IMR-90 (cell line): ENCODE measurements around the gene RUSF1. TPM values are rescaled to one million over a fixed set of nuclear protein-coding genes. Genes with fewer than 3 reads are reported as not detected.

Experiments used
- ATAC-seq: fragments of 200-7000 bp; cut with Tn5 transposase; 2 replicates; pipeline ENCODE4 v1.9.1; 2020; ENCODE audit warnings: low read depth, mild to moderate bottlenecking, moderate library complexity
- BruUV-seq: library from RNA; stranded (reverse); fragments of 400-500 nt; replicated peaks from 2 replicates; lab custom pipeline; 2021; lab: Mats Ljungman, UMichigan
- CTCF ChIA-PET: fragments of 300-600 bp; formaldehyde crosslinking; extraction: SDS; loops from one replicate; lab custom pipeline; 2021; ENCODE audit warnings: antibody characterized with exemption; lab: Yijun Ruan, JAX
- POLR2A ChIA-PET: fragments of 300-600 bp; sonication (Branson Sonifier 250); formaldehyde crosslinking; loops from one replicate; lab custom pipeline; 2022; ENCODE audit warnings: antibody characterized with exemption; ENCODE audit not compliant: unreplicated experiment; lab: Charles Lee
- DNase-seq: peaks from one replicate; pipeline ENCODE4 v3.0.0; 2013
- H2AFZ ChIP-seq: replicated peaks from 2 replicates; pipeline ENCODE3; 2013; ENCODE audit warnings: low read length, mild to moderate bottlenecking; ENCODE audit not compliant: poor library complexity
- H2AK5ac ChIP-seq: 2 replicates; pipeline ENCODE4 v1.6.1; 2013; ENCODE audit warnings: low read depth, low read length, inconsistent platforms
- H2AK9ac ChIP-seq: replicated peaks from 2 replicates; pipeline ENCODE3; 2013; ENCODE audit warnings: mild to moderate bottlenecking, low read depth, low read length, moderate library complexity; ENCODE audit not compliant: poor library complexity
- H2BK120ac ChIP-seq: 2 replicates; pipeline ENCODE4 v1.6.1; 2013; ENCODE audit warnings: low read depth, low read length, inconsistent platforms
- H2BK15ac ChIP-seq: 3 replicates; pipeline ENCODE4 v1.6.1; 2013; ENCODE audit warnings: low read depth, low read length, inconsistent platforms
- H2BK20ac ChIP-seq: 2 replicates; pipeline ENCODE4 v1.6.1; 2013; ENCODE audit warnings: low read depth, mild to moderate bottlenecking, inconsistent platforms, low read length, moderate library complexity
- H2BK5ac ChIP-seq: 2 replicates; pipeline ENCODE4 v1.6.1; 2013; ENCODE audit warnings: mild to moderate bottlenecking, low read depth, low read length, inconsistent platforms; ENCODE audit not compliant: poor library complexity, severe bottlenecking
- H3K14ac ChIP-seq: replicated peaks from 2 replicates; pipeline ENCODE4 v1.6.1; 2013; ENCODE audit warnings: low read depth, low read length, inconsistent platforms
- H3K18ac ChIP-seq: 2 replicates; pipeline ENCODE4 v1.6.1; 2013; ENCODE audit warnings: low read depth, low read length, control low read depth
- H3K23ac ChIP-seq: 2 replicates; pipeline ENCODE4 v1.6.1; 2013; ENCODE audit warnings: low read depth, low read length, inconsistent platforms
- H3K27ac ChIP-seq: 2 replicates; pipeline ENCODE4 v1.5.1; 2013; ENCODE audit warnings: mild to moderate bottlenecking, control low read depth, low read length; ENCODE audit not compliant: insufficient read depth
- H3K27me3 ChIP-seq: 2 replicates; pipeline ENCODE4 v1.6.1; 2013; ENCODE audit warnings: low read length; ENCODE audit not compliant: control insufficient read depth, insufficient read depth
- H3K36me3 ChIP-seq: 2 replicates; pipeline ENCODE4 v1.6.1; 2013; ENCODE audit warnings: low read length, mixed read lengths; ENCODE audit not compliant: control insufficient read depth, insufficient read depth
- H3K4ac ChIP-seq: 2 replicates; pipeline ENCODE4 v1.6.1; 2013; ENCODE audit warnings: low read depth, low read length, inconsistent platforms
- H3K4me1 ChIP-seq: 2 replicates; pipeline ENCODE4 v1.6.1; 2013; ENCODE audit warnings: low read length, mixed read lengths; ENCODE audit not compliant: control insufficient read depth, insufficient read depth
- H3K4me2 ChIP-seq: 2 replicates; pipeline ENCODE4 v1.6.1; 2013; ENCODE audit warnings: low read depth, mild to moderate bottlenecking, control low read depth, low read length, moderate library complexity
- H3K4me3 ChIP-seq: 2 replicates; pipeline ENCODE4 v1.5.1; 2013; ENCODE audit warnings: low read depth, mild to moderate bottlenecking, control low read depth, low read length, moderate library complexity; ENCODE audit not compliant: insufficient read depth
- H3K56ac ChIP-seq: 2 replicates; pipeline ENCODE4 v1.6.1; 2013; ENCODE audit warnings: low read length, inconsistent platforms; ENCODE audit not compliant: insufficient read depth; ENCODE audit errors: extremely low read depth
- H3K79me1 ChIP-seq, 2 experiments: 2 replicates each; pipeline ENCODE4 v1.6.1; 2013; ENCODE audit warnings: low read length in 2 of 2, inconsistent platforms in 1 of 2, low read depth in 1 of 2
- H3K9ac ChIP-seq: 2 replicates; pipeline ENCODE4 v1.6.1; 2013; ENCODE audit warnings: low read depth, low read length, control low read depth
- H3K9me1 ChIP-seq: 2 replicates; pipeline ENCODE4 v1.6.1; 2013; ENCODE audit warnings: low read length, inconsistent platforms; ENCODE audit not compliant: insufficient read depth
- H3K9me3 ChIP-seq: 2 replicates; pipeline ENCODE4 v1.6.1; 2013; ENCODE audit warnings: low read length; ENCODE audit not compliant: control insufficient read depth, insufficient read depth
- H4K20me1 ChIP-seq: 2 replicates; pipeline ENCODE4 v1.6.1; 2013; ENCODE audit warnings: low read length, inconsistent platforms; ENCODE audit not compliant: insufficient read depth
- H4K5ac ChIP-seq: 2 replicates; pipeline ENCODE4 v1.6.1; 2013; ENCODE audit warnings: mild to moderate bottlenecking, low read depth, low read length, control low read depth
- H4K8ac ChIP-seq, 2 experiments: 2 replicates each; pipeline ENCODE4 v1.6.1; 2013; ENCODE audit warnings: low read depth in 2 of 2, low read length in 2 of 2, control low read depth in 1 of 2, inconsistent platforms in 1 of 2
- H4K91ac ChIP-seq: 2 replicates; pipeline ENCODE4 v1.6.1; 2013; ENCODE audit warnings: low read depth, low read length, inconsistent platforms; ENCODE audit not compliant: insufficient read depth
- BHLHE40 ChIP-seq: fragments of 150-350 bp; IDR thresholded peaks from 2 replicates; pipeline ENCODE4 v1.6.1; 2016; ENCODE audit warnings: mild to moderate bottlenecking, low read depth, low read length
- CEBPB ChIP-seq: IDR thresholded peaks from 2 replicates; pipeline ENCODE4 v1.6.1; 2012; ENCODE audit warnings: low read depth, low read length, improper control_type of control experiment
- CHD1 ChIP-seq: IDR thresholded peaks from 2 replicates; pipeline ENCODE4 v1.6.1; 2012; ENCODE audit warnings: low read depth, low read length, improper control_type of control experiment
- FOS ChIP-seq: fragments of 150-350 bp; IDR thresholded peaks from 2 replicates; pipeline ENCODE4 v1.6.1; 2016; ENCODE audit warnings: low read depth, low read length
- MAFK ChIP-seq: IDR thresholded peaks from 2 replicates; pipeline ENCODE4 v1.6.1; 2012; ENCODE audit warnings: low read depth, low read length, improper control_type of control experiment
- MXI1 ChIP-seq: IDR thresholded peaks from 2 replicates; pipeline ENCODE4 v1.6.1; 2012; ENCODE audit warnings: low read depth, mild to moderate bottlenecking, low read length, moderate library complexity, borderline replicate concordance
- NFE2L2 ChIP-seq: fragments of 150-350 bp; IDR thresholded peaks from 2 replicates; pipeline ENCODE4 v1.6.1; 2016; ENCODE audit warnings: low read depth, mild to moderate bottlenecking, low read length
- POLR2A ChIP-seq: IDR thresholded peaks from 2 replicates; pipeline ENCODE4 v1.6.1; 2012; ENCODE audit warnings: mild to moderate bottlenecking, low read depth, low read length
- RAD21 ChIP-seq: IDR thresholded peaks from 2 replicates; pipeline ENCODE4 v1.6.1; 2012; ENCODE audit warnings: low read length, improper control_type of control experiment
- RCOR1 ChIP-seq: IDR thresholded peaks from 2 replicates; pipeline ENCODE4 v1.6.1; 2012; ENCODE audit warnings: mild to moderate bottlenecking, low read length, improper control_type of control experiment; ENCODE audit not compliant: insufficient replicate concordance
- RFX5 ChIP-seq: IDR thresholded peaks from 2 replicates; pipeline ENCODE4 v1.8.0; 2012; ENCODE audit warnings: low read depth, mild to moderate bottlenecking, low read length, moderate library complexity
- SMC3 ChIP-seq: fragments of 150-350 bp; IDR thresholded peaks from 2 replicates; pipeline ENCODE4 v1.6.1; 2016; ENCODE audit warnings: low read depth, mild to moderate bottlenecking, antibody characterized with exemption, low read length, moderate library complexity
- USF2 ChIP-seq: fragments of 150-350 bp; IDR thresholded peaks from 2 replicates; pipeline ENCODE4 v1.6.1; 2017; ENCODE audit warnings: mild to moderate bottlenecking, antibody characterized with exemption, low read length, low read depth
- WGBS, 2 experiments: methylation state at CpG; one replicate each; pipeline versions ENCODE4 v1.1.5 to v1.1.7; 2013; ENCODE audit warnings: missing lambda C conversion rate in 2 of 2; ENCODE audit not compliant: insufficient read length in 1 of 2; ENCODE audit errors: extremely low coverage in 2 of 2; 5-methylcytosine and 5-hydroxymethylcytosine counted together
- dilution Hi-C: fragments of 300-500 bp; cut with HindIII; formaldehyde crosslinking; loops from one replicate; pipeline ENCODE4 v1.14.3; 2018; ENCODE audit warnings: low sequenced_read_pairs; ENCODE audit not compliant: unreplicated experiment
- in situ Hi-C: fragments of 300-500 bp; cut with MboI; formaldehyde crosslinking; loops from 3 replicates; pipeline ENCODE4 v1.14.3; 2019; ENCODE audit warnings: low sequenced_read_pairs, inconsistent platforms, mixed read lengths
- intact Hi-C: fragments of 100-400 bp; cut with micrococcal nuclease; formaldehyde crosslinking; loops from 2 replicates; pipeline ENCODE4 v1.10.0; 2022
- polyA plus RNA-seq, 3 experiments: library from polyadenylated mRNA; depleted of rRNA; stranded (reverse); fragments of >200 nt; gene quantifications; 2 replicates each; pipeline ENCODE4 v1.2.3, GENCODE V29; 2012; ENCODE audit warnings: low replicate concordance in 1 of 3
- total RNA-seq: library from RNA; depleted of rRNA; stranded (reverse); fragments of >200 nt; gene quantifications from 2 replicates; pipeline ENCODE4 v1.2.3, GENCODE V29; 2012
- TF ChIP-seq, protein P1 (sequence below): conservative IDR thresholded peaks from 2 replicates; pipeline ENCODE4 v1.5.1; 2012; ENCODE audit warnings: mild to moderate bottlenecking, low read depth, low read length, improper control_type of control experiment

RUSF1 gene
- total and polyA plus RNA-seq, 2 of the 4 experiments (the other 2 are of a cell fraction), result 22.9 to 65.0 TPM

DNA sequence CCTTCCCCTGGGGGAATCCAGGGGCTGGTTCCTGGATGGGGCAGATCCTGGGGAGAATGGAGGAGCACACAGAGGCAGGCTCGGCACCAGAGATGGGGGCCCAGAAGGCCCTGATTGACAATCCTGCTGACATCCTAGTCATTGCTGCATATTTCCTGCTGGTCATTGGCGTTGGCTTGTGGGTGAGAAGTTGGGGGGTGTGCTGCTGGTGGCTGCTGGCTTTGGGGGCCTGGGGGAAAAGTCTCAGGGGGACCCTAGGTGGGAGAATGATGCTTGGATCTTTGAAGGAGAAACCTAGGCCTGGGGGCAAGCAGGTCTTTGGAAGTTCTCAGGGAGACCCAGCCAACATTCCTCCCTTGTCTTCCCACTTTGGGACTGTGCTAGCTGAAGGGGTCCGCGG, 25.1 kb downstream of the RUSF1 start, which contains the start of gene SLC5A2:
Gene SLC5A2, plus strand, starts transcription at position 43 of the 400 bp plus-strand sequence. Its CDS starts 14 bp downstream, at position 57.
- no peak within 1 kb of the TSS for H3K4me3 ChIP-seq
- no peak within 1 kb of the TSS for H3K4me2 ChIP-seq
- peaks cover 13% of the 10 kb centered on the region for H3K36me3 ChIP-seq
- no peak within 1 kb of the TSS for H2BK5ac ChIP-seq
- no peak within 1 kb of the TSS for H3K9ac ChIP-seq
- no peak within 1 kb of the TSS for H4K5ac ChIP-seq
- DNase-seq (no peak), ATAC-seq (no peak)
- dilution Hi-C loops (no loop called here), in situ Hi-C loops (no loop called here), intact Hi-C loops (no loop called here)
- no peak within 1 kb of the TSS for H3K23ac ChIP-seq
- H4K20me1 ChIP-seq, result peaks cover 15% of the 10 kb centered on the region; the same call in 1 of the 2 replicates
- no peak within 1 kb of the TSS for H4K91ac ChIP-seq
- POLR2A ChIA-PET, result no interaction called here
- H3K27me3 ChIP-seq, result peaks cover 5% of the 10 kb centered on the region; the same call in 1 of the 2 replicates
- TF ChIP-seq NFE2L2 (no peak), SMC3 (no peak), CEBPB (no peak), RAD21 (no peak), RCOR1 (no peak), POLR2A (no peak), MXI1 (no peak), USF2 (no peak), CHD1 (no peak), BHLHE40 (no peak), RFX5 (no peak), FOS (no peak), MAFK (no peak)
- TF ChIP-seq, protein P1, sequence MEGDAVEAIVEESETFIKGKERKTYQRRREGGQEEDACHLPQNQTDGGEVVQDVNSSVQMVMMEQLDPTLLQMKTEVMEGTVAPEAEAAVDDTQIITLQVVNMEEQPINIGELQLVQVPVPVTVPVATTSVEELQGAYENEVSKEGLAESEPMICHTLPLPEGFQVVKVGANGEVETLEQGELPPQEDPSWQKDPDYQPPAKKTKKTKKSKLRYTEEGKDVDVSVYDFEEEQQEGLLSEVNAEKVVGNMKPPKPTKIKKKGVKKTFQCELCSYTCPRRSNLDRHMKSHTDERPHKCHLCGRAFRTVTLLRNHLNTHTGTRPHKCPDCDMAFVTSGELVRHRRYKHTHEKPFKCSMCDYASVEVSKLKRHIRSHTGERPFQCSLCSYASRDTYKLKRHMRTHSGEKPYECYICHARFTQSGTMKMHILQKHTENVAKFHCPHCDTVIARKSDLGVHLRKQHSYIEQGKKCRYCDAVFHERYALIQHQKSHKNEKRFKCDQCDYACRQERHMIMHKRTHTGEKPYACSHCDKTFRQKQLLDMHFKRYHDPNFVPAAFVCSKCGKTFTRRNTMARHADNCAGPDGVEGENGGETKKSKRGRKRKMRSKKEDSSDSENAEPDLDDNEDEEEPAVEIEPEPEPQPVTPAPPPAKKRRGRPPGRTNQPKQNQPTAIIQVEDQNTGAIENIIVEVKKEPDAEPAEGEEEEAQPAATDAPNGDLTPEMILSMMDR, result no peak
- peaks cover 10% of the 10 kb centered on the region for H3K9me1 ChIP-seq
- no peak within 1 kb of the TSS for H2AK5ac ChIP-seq
- no peaks in the 10 kb centered on the region for H3K9me3 ChIP-seq
- no peak within 1 kb of the TSS for H3K18ac ChIP-seq
- WGBS, 2 experiments, result no CpG with 5 or more reads among the region's 4 CpGs
- H2AK9ac ChIP-seq, result no peak within 1 kb of the TSS
- no peak within 1 kb of the TSS for H2BK15ac ChIP-seq
- CTCF ChIA-PET, result no interaction called here
- no TSS peak for BruUV-seq
- peaks cover 2% of the 10 kb centered on the region; the same call in 1 of the 2 replicates for H3K4me1 ChIP-seq
- peaks cover 0 to 3% of the 10 kb centered on the region in 2 experiments; a peak in 1 of 4 replicates for H3K79me1 ChIP-seq
- H3K4ac ChIP-seq, result no peak within 1 kb of the TSS
- H3K56ac ChIP-seq, result no peak within 1 kb of the TSS
- H3K27ac ChIP-seq, result no peak within 1 kb of the TSS
- no peak within 1 kb of the TSS for H2AFZ ChIP-seq
- H3K14ac ChIP-seq, result no peak within 1 kb of the TSS
- H2BK20ac ChIP-seq, result no peak within 1 kb of the TSS
- H2BK120ac ChIP-seq, result no peak within 1 kb of the TSS
- no peak within 1 kb of the TSS for H4K8ac ChIP-seq
